OCI-LY7 (cell line): ENCODE data around the gene KHK. TPM values are rescaled to one million over a fixed set of nuclear protein-coding genes. Genes with fewer than 3 reads are reported as not detected.
A peak's percentile ranks its signal among the peaks of the same experiment; 100 is the strongest.

Source experiments
- BruUV-seq: library from RNA; stranded (reverse); fragments of 400-500 nt; replicated peaks from 2 replicates; lab custom pipeline; 2021; lab: Mats Ljungman, UMichigan
- CTCF ChIA-PET: fragments of 300-600 bp; sonication (Branson Sonifier 250); formaldehyde crosslinking; loops from one replicate; lab custom pipeline; 2022; ENCODE audit warnings: antibody characterized with exemption; ENCODE audit not compliant: unreplicated experiment; lab: Charles Lee
- POLR2A ChIA-PET: fragments of 300-600 bp; sonication (Branson Sonifier 250); formaldehyde crosslinking; loops from one replicate; lab custom pipeline; 2022; ENCODE audit warnings: antibody characterized with exemption; lab: Charles Lee
- DNase-seq: peaks from one replicate; pipeline ENCODE4 v3.0.0-alpha.2; 2015; ENCODE audit warnings: low spot score
- H2AFZ ChIP-seq: fragments of 200-600 bp; sonication (generic), shearing (Covaris generic); 2 replicates; pipeline ENCODE4 v1.6.1; 2014; ENCODE audit warnings: mild to moderate bottlenecking, antibody characterized with exemption, low read length, moderate library complexity
- H3K27ac ChIP-seq: fragments of 200-600 bp; sonication (generic); 2 replicates; pipeline ENCODE4 v1.5.1; 2014; ENCODE audit warnings: mixed run types, low read depth, mild to moderate bottlenecking, moderate library complexity, low read length, inconsistent platforms; ENCODE audit not compliant: poor library complexity, severe bottlenecking
- H3K36me3 ChIP-seq: fragments of 200-600 bp; sonication (generic); 2 replicates; pipeline ENCODE4 v1.6.1; 2014; ENCODE audit warnings: mild to moderate bottlenecking, antibody characterized with exemption, low read length, moderate library complexity, mixed read lengths; ENCODE audit not compliant: insufficient read depth
- H3K4me1 ChIP-seq: fragments of 200-600 bp; sonication (generic); 2 replicates; pipeline ENCODE4 v1.5.1; 2014; ENCODE audit warnings: mild to moderate bottlenecking, low read length; ENCODE audit not compliant: insufficient read depth, poor library complexity, severe bottlenecking
- H3K4me2 ChIP-seq: fragments of 200-600 bp; sonication (generic); 2 replicates; pipeline ENCODE4 v1.6.1; 2014; ENCODE audit warnings: mild to moderate bottlenecking, low read length
- H3K4me3 ChIP-seq: fragments of 200-600 bp; sonication (generic); 2 replicates; pipeline ENCODE4 v1.5.1; 2014; ENCODE audit warnings: mild to moderate bottlenecking, low read depth, low read length; ENCODE audit not compliant: poor library complexity, severe bottlenecking
- H3K79me2 ChIP-seq: fragments of 200-600 bp; sonication (generic); 2 replicates; pipeline ENCODE4 v1.6.1; 2016; ENCODE audit warnings: low read depth, mild to moderate bottlenecking, low read length, moderate library complexity, mixed read lengths; ENCODE audit not compliant: insufficient read depth
- H3K9me2 ChIP-seq: fragments of 200-600 bp; sonication (generic); 2 replicates; pipeline ENCODE4 v1.6.1; 2016; ENCODE audit warnings: mild to moderate bottlenecking, low read length, mixed read lengths; ENCODE audit not compliant: insufficient read depth
- H3K9me3 ChIP-seq: fragments of 200-600 bp; sonication (generic); 2 replicates; pipeline ENCODE4 v1.6.1; 2014; ENCODE audit warnings: mild to moderate bottlenecking, mixed run types, low read length, mixed read lengths
- H4K20me1 ChIP-seq: fragments of 200-600 bp; sonication (generic); 2 replicates; pipeline ENCODE4 v1.6.1; 2014; ENCODE audit warnings: mild to moderate bottlenecking, antibody characterized with exemption, low read length, moderate library complexity, mixed read lengths; ENCODE audit not compliant: insufficient read depth
- CTCF ChIP-seq: fragments of 200-600 bp; sonication (generic); conservative IDR thresholded peaks from 2 replicates; pipeline ENCODE4 v1.5.1; 2014; ENCODE audit warnings: mild to moderate bottlenecking, antibody characterized with exemption, low read length, moderate library complexity, mixed read lengths
- EZH2phosphoT487 ChIP-seq: fragments of 200-600 bp; sonication (generic); IDR thresholded peaks from 2 replicates; pipeline ENCODE4 v1.6.1; 2018; ENCODE audit warnings: low read depth, borderline replicate concordance, mild to moderate bottlenecking, mixed run types, antibody characterized with exemption, low read length, moderate library complexity, mixed read lengths
- intact Hi-C: fragments of 100-400 bp; cut with micrococcal nuclease; formaldehyde crosslinking; loops from one replicate; pipeline ENCODE4 v1.10.0; 2022; ENCODE audit not compliant: unreplicated experiment
- total RNA-seq, 2 experiments: library from RNA; depleted of rRNA in 1 of 2; stranded (reverse); fragments of >200 nt in 1 of 2; shearing (Covaris generic) in 1 of 2; gene quantifications; 2 replicates each; pipeline ENCODE4 v1.2.3, GENCODE V29; 2014 to 2022

Gene KHK
- total RNA-seq, 2 experiments from 2014 or later = 9.7 to 17.9 TPM

GRCh38 chr2:27042985-27043634 lies 43.5 kb upstream of the KHK start:
- Histone ChIP-seq H3K9me3 (no peaks in the 10 kb centered on the region), H3K27ac (no peak overlapping the region), H3K79me2 (no peaks in the 10 kb centered on the region), H3K36me3 (peaks cover 52% of the 10 kb centered on the region), H2AFZ (no peak overlapping the region), H3K4me1 (peaks cover 25% of the 10 kb centered on the region), H4K20me1 (no peaks in the 10 kb centered on the region), H3K4me3 (no peak overlapping the region), H3K9me2 (no peaks in the 10 kb centered on the region), H3K4me2 (no peak overlapping the region)
- TF ChIP-seq CTCF = no peak
- no peak for TF ChIP-seq EZH2phosphoT487
- BruUV-seq = no TSS peak
- intact Hi-C loops = no loop called here
- CTCF ChIA-PET = no interaction called here
- no peak for DNase-seq
- POLR2A ChIA-PET = interaction anchor here (1.2 kb wide), 1 partner anchor 43 kb away, joined by 3 read pairs; no protein-coding TSS in a partner anchor

GRCh38 chr2:27049422-27050280 lies 36.9 kb upstream of the KHK start:
- ChIA-PET CTCF (no interaction called here), POLR2A (interaction anchor here (0.6 to 3.5 kb wide), 9 partner anchors 8 to 397 kb away, joined by 3 to 29 read pairs (median 6); partner anchors contain the start of genes OST4 and TMEM214)
- H4K20me1 ChIP-seq = no peaks in the 10 kb centered on the region
- TF ChIP-seq CTCF (no peak), EZH2phosphoT487 (no peak)
- peaks cover 16% of the 10 kb centered on the region; the same call in 1 of the 2 replicates for H3K36me3 ChIP-seq
- intact Hi-C loops = loop anchor here (1.0 to 5.0 kb wide), 3 partner anchors 17 to 307 kb away; partner anchors contain the start of genes GTF3C2 and TMEM214
- peak overlapping the region; percentile 90 for H3K4me2 ChIP-seq
- H3K27ac ChIP-seq = peak overlapping the region; percentile 89
- peak; percentile 61 for DNase-seq
- no peaks in the 10 kb centered on the region for H3K9me2 ChIP-seq
- peak overlapping the region; percentile 84 for H2AFZ ChIP-seq
- no peaks in the 10 kb centered on the region for H3K79me2 ChIP-seq
- peaks cover 20% of the 10 kb centered on the region for H3K4me1 ChIP-seq
- peak overlapping the region; percentile 90 for H3K4me3 ChIP-seq
- H3K9me3 ChIP-seq = no peaks in the 10 kb centered on the region
- BruUV-seq = no TSS peak
